ENCODE results near the gene MAGI1. TPM values are rescaled to one million over a fixed set of nuclear protein-coding genes. Genes with fewer than 3 reads are reported as not detected.

The MAGI1 gene
- total RNA-seq, 2 experiments from 2014 or later: 0.21 to 0.24 TPM

- ChIA-PET CTCF (interaction anchor here (0.9 kb wide), 1 partner anchor 1038 kb away, joined by 3 read pairs; no protein-coding TSS in a partner anchor), POLR2A (no interaction called here)
- no peak overlapping the region for H3K4me3 Mint-ChIP-seq
- no peaks in the 10 kb centered on the region for H3K27me3 Mint-ChIP-seq
- no peaks in the 10 kb centered on the region for H3K4me1 Mint-ChIP-seq (ENCODE audit: low read depth)
- DNase-seq: no peak
- no peaks in the 10 kb centered on the region for H3K36me3 Mint-ChIP-seq
- intact Hi-C loops (cut with micrococcal nuclease): no loop called here
- no peak overlapping the region for H3K27ac Mint-ChIP-seq
- peaks cover 9% of the 10 kb centered on the region for H3K9me3 Mint-ChIP-seq
Measured at GRCh38 chr3:65500398-65501306, 538.1 kb downstream of the MAGI1 start.

- POLR2A ChIA-PET: no interaction called here
- H3K36me3 Mint-ChIP-seq: no peaks in the 10 kb centered on the region
- no peak overlapping the region for H3K4me3 Mint-ChIP-seq
- H3K9me3 Mint-ChIP-seq: peaks cover 7% of the 10 kb centered on the region
- H3K27me3 Mint-ChIP-seq: no peaks in the 10 kb centered on the region
- no peak overlapping the region for H3K27ac Mint-ChIP-seq
- no peaks in the 10 kb centered on the region for H3K4me1 Mint-ChIP-seq (ENCODE audit: low read depth)
- CTCF ChIA-PET: no interaction called here
- intact Hi-C loops (cut with micrococcal nuclease): no loop called here
- no peak for DNase-seq
Measured at GRCh38 chr3:65497846-65498245, 540.9 kb downstream of the MAGI1 start.

- H3K4me1 Mint-ChIP-seq (ENCODE audit: low read depth): no peaks in the 10 kb centered on the region
- POLR2A ChIA-PET: no interaction called here
- H3K4me3 Mint-ChIP-seq: no peak overlapping the region
- no peak for DNase-seq
- H3K27ac Mint-ChIP-seq: no peak overlapping the region
- intact Hi-C loops (cut with micrococcal nuclease): no loop called here
- H3K27me3 Mint-ChIP-seq: no peaks in the 10 kb centered on the region
- CTCF ChIA-PET: no interaction called here
- H3K9me3 Mint-ChIP-seq: peaks cover 3% of the 10 kb centered on the region
- H3K36me3 Mint-ChIP-seq: no peaks in the 10 kb centered on the region
Measured at GRCh38 chr3:65497236-65497635, 541.5 kb downstream of the MAGI1 start.

- Mint-ChIP-seq H3K4me3 (no peak overlapping the region), H3K27me3 (no peaks in the 10 kb centered on the region), H3K36me3 (no peaks in the 10 kb centered on the region), H3K27ac (no peak overlapping the region), H3K4me1 (ENCODE audit: low read depth) (no peaks in the 10 kb centered on the region), H3K9me3 (no peaks in the 10 kb centered on the region)
- CTCF ChIA-PET: no interaction called here
- intact Hi-C loops (cut with micrococcal nuclease): no loop called here
- DNase-seq: no peak
- POLR2A ChIA-PET: no interaction called here
Measured at GRCh38 chr3:65493938-65494337, 544.8 kb downstream of the MAGI1 start.

- Mint-ChIP-seq H3K36me3 (no peaks in the 10 kb centered on the region), H3K27ac (no peak overlapping the region), H3K9me3 (no peaks in the 10 kb centered on the region), H3K4me1 (ENCODE audit: low read depth) (no peaks in the 10 kb centered on the region), H3K27me3 (no peaks in the 10 kb centered on the region), H3K4me3 (no peak overlapping the region)
- POLR2A ChIA-PET: no interaction called here
- intact Hi-C loops (cut with micrococcal nuclease): no loop called here
- CTCF ChIA-PET: no interaction called here
- DNase-seq: no peak
Measured at GRCh38 chr3:65493371-65493882, 545.3 kb downstream of the MAGI1 start.

GRCh38 chr3:65492249-65492648 lies 546.5 kb downstream of the MAGI1 start:
- intact Hi-C loops (cut with micrococcal nuclease): no loop called here
- H3K4me1 Mint-ChIP-seq (ENCODE audit: low read depth): no peaks in the 10 kb centered on the region
- no peaks in the 10 kb centered on the region for H3K27me3 Mint-ChIP-seq
- no peak overlapping the region for H3K4me3 Mint-ChIP-seq
- H3K9me3 Mint-ChIP-seq: no peaks in the 10 kb centered on the region
- DNase-seq: no peak
- POLR2A ChIA-PET: no interaction called here
- H3K27ac Mint-ChIP-seq: no peak overlapping the region
- CTCF ChIA-PET: no interaction called here
- no peaks in the 10 kb centered on the region for H3K36me3 Mint-ChIP-seq

- no peaks in the 10 kb centered on the region for H3K27me3 Mint-ChIP-seq
- ChIA-PET CTCF (no interaction called here), POLR2A (no interaction called here)
- no peaks in the 10 kb centered on the region for H3K4me1 Mint-ChIP-seq (ENCODE audit: low read depth)
- H3K4me3 Mint-ChIP-seq: no peak overlapping the region
- no peak for DNase-seq
- intact Hi-C loops (cut with micrococcal nuclease): no loop called here
- H3K36me3 Mint-ChIP-seq: no peaks in the 10 kb centered on the region
- H3K27ac Mint-ChIP-seq: no peak overlapping the region
- no peaks in the 10 kb centered on the region for H3K9me3 Mint-ChIP-seq
Measured at GRCh38 chr3:65490114-65490513, 548.6 kb downstream of the MAGI1 start.

GRCh38 chr3:65489253-65489652 lies 549.5 kb downstream of the MAGI1 start:
- intact Hi-C loops (cut with micrococcal nuclease): no loop called here
- H3K4me1 Mint-ChIP-seq (ENCODE audit: low read depth): no peaks in the 10 kb centered on the region
- no peak overlapping the region for H3K27ac Mint-ChIP-seq
- no peaks in the 10 kb centered on the region for H3K36me3 Mint-ChIP-seq
- no peaks in the 10 kb centered on the region for H3K27me3 Mint-ChIP-seq
- CTCF ChIA-PET: no interaction called here
- POLR2A ChIA-PET: no interaction called here
- no peak overlapping the region for H3K4me3 Mint-ChIP-seq
- H3K9me3 Mint-ChIP-seq: no peaks in the 10 kb centered on the region
- no peak for DNase-seq

- no peaks in the 10 kb centered on the region for H3K36me3 Mint-ChIP-seq
- H3K27me3 Mint-ChIP-seq: no peaks in the 10 kb centered on the region
- DNase-seq: no peak
- no peak overlapping the region for H3K27ac Mint-ChIP-seq
- CTCF ChIA-PET: no interaction called here
- no peaks in the 10 kb centered on the region for H3K4me1 Mint-ChIP-seq (ENCODE audit: low read depth)
- H3K4me3 Mint-ChIP-seq: no peak overlapping the region
- POLR2A ChIA-PET: interaction anchor here (0.6 kb wide), 1 partner anchor 41 kb away, joined by 3 read pairs; no protein-coding TSS in a partner anchor
- intact Hi-C loops (cut with micrococcal nuclease): no loop called here
- no peaks in the 10 kb centered on the region for H3K9me3 Mint-ChIP-seq
Measured at GRCh38 chr3:65485826-65486469, 552.8 kb downstream of the MAGI1 start.

GRCh38 chr3:65484964-65485363 lies 553.8 kb downstream of the MAGI1 start:
- intact Hi-C loops (cut with micrococcal nuclease): no loop called here
- POLR2A ChIA-PET: no interaction called here

GRCh38 chr3:65483480-65483879 lies 555.2 kb downstream of the MAGI1 start:
- Mint-ChIP-seq H3K4me1 (ENCODE audit: low read depth) (no peaks in the 10 kb centered on the region), H3K27ac (no peak overlapping the region), H3K36me3 (no peaks in the 10 kb centered on the region), H3K9me3 (no peaks in the 10 kb centered on the region), H3K4me3 (no peak overlapping the region), H3K27me3 (no peaks in the 10 kb centered on the region)
- CTCF ChIA-PET: no interaction called here
- intact Hi-C loops (cut with micrococcal nuclease): no loop called here
- DNase-seq: no peak
- POLR2A ChIA-PET: no interaction called here

More at GRCh38 chr3:65484964-65485363, 553.8 kb downstream of the MAGI1 start:
- CTCF ChIA-PET: no interaction called here
- no peak for DNase-seq
- H3K27me3 Mint-ChIP-seq: no peaks in the 10 kb centered on the region
- H3K4me3 Mint-ChIP-seq: no peak overlapping the region
- H3K4me1 Mint-ChIP-seq (ENCODE audit: low read depth): no peaks in the 10 kb centered on the region
- H3K27ac Mint-ChIP-seq: no peak overlapping the region
- no peaks in the 10 kb centered on the region for H3K9me3 Mint-ChIP-seq
- H3K36me3 Mint-ChIP-seq: no peaks in the 10 kb centered on the region

- H3K4me1 Mint-ChIP-seq (ENCODE audit: low read depth): no peaks in the 10 kb centered on the region
- no peak overlapping the region for H3K4me3 Mint-ChIP-seq
- DNase-seq: no peak
- H3K9me3 Mint-ChIP-seq: no peaks in the 10 kb centered on the region
- H3K27ac Mint-ChIP-seq: no peak overlapping the region
- intact Hi-C loops (cut with micrococcal nuclease): no loop called here
- ChIA-PET CTCF (no interaction called here), POLR2A (no interaction called here)
- H3K36me3 Mint-ChIP-seq: no peaks in the 10 kb centered on the region
- H3K27me3 Mint-ChIP-seq: no peaks in the 10 kb centered on the region
Measured at GRCh38 chr3:65483011-65483410, 555.7 kb downstream of the MAGI1 start.

GRCh38 chr3:65481085-65481484 lies 557.6 kb downstream of the MAGI1 start:
- Mint-ChIP-seq H3K27me3 (no peaks in the 10 kb centered on the region), H3K36me3 (no peaks in the 10 kb centered on the region), H3K27ac (no peak overlapping the region), H3K4me1 (ENCODE audit: low read depth) (no peaks in the 10 kb centered on the region), H3K9me3 (no peaks in the 10 kb centered on the region), H3K4me3 (no peak overlapping the region)
- CTCF ChIA-PET: no interaction called here
- intact Hi-C loops (cut with micrococcal nuclease): no loop called here
- POLR2A ChIA-PET: no interaction called here
- DNase-seq: no peak

Measured in activated CD4-positive, alpha-beta memory T cell treated with anti-CD3 and anti-CD28 coated beads for 36 hours (primary cell).